GM19351 (cell line): ENCODE results near the gene MACF1.
"Not testable (repeated sequence)": the region's sequence is repeated elsewhere in the genome, so short reads cannot be mapped to it uniquely, and the experiment has no call there.

Experiments
- ATAC-seq: cut with Tn5 transposase; IDR thresholded peaks from one replicate; pipeline ENCODE4 v1.9.1; 2021; ENCODE audit warnings: mild to moderate bottlenecking, moderate library complexity; ENCODE audit not compliant: unreplicated experiment

MACF1 gene

GRCh38 chr1:39525366-39526165 is 321.1 kb downstream of the MACF1 start:
- ATAC-seq, result peak; percentile 95

GRCh38 chr1:39526466-39527189 is 322.1 kb downstream of the MACF1 start:
- no peak for ATAC-seq

- ATAC-seq, result not testable (repeated sequence)
Measured at GRCh38 chr1:39527190-39527579, 322.7 kb downstream of the MACF1 start.

GRCh38 chr1:39528082-39528481 is 323.6 kb downstream of the MACF1 start:
- no peak for ATAC-seq

- ATAC-seq, result no peak
Measured at GRCh38 chr1:39529901-39530535, 325.5 kb downstream of the MACF1 start.

- no peak for ATAC-seq
Measured at GRCh38 chr1:39531526-39531925, 327.0 kb downstream of the MACF1 start.

- ATAC-seq, result no peak
Measured at GRCh38 chr1:39533442-39533841, 328.9 kb downstream of the MACF1 start.
